MM.1S (cell line): ENCODE measurements around the gene ADIPOR1.
A peak's percentile ranks its signal among the peaks of the same experiment; 100 is the strongest.

ENCODE experiments used
- DNase-seq: peaks from one replicate; pipeline ENCODE4 v3.0.0-alpha.2; 2015
- H2AFZ ChIP-seq: fragments of 300-600 bp; sonication (generic); 2 replicates; pipeline ENCODE4 v1.6.0; 2016; ENCODE audit warnings: antibody characterized with exemption, low read length
- H3F3A ChIP-seq: fragments of 300-600 bp; sonication (generic); 2 replicates; pipeline ENCODE4 v1.6.1; 2016; ENCODE audit warnings: mild to moderate bottlenecking, antibody characterized with exemption, low read length, moderate library complexity, mixed read lengths; ENCODE audit not compliant: insufficient read depth
- H3K27ac ChIP-seq: fragments of 300-600 bp; sonication (generic); 2 replicates; pipeline ENCODE4 v1.5.1; 2016; ENCODE audit warnings: mild to moderate bottlenecking, low read length
- H3K27me3 ChIP-seq: fragments of 300-600 bp; sonication (generic); replicated peaks from 2 replicates; pipeline ENCODE4 v1.6.0; 2016; ENCODE audit warnings: low read length; ENCODE audit not compliant: insufficient read depth
- H3K36me3 ChIP-seq: fragments of 300-600 bp; sonication (generic); replicated peaks from 2 replicates; pipeline ENCODE4 v1.6.1; 2016; ENCODE audit warnings: mild to moderate bottlenecking, low read length, mixed read lengths; ENCODE audit not compliant: insufficient read depth
- H3K4me1 ChIP-seq: fragments of 300-600 bp; sonication (generic); 2 replicates; pipeline ENCODE4 v1.6.1; 2016; ENCODE audit warnings: low read length, mixed read lengths
- H3K4me2 ChIP-seq: fragments of 300-600 bp; sonication (generic); 2 replicates; pipeline ENCODE4 v1.6.0; 2016; ENCODE audit warnings: low read depth, low read length
- H3K4me3 ChIP-seq: fragments of 300-600 bp; sonication (generic); 2 replicates; pipeline ENCODE4 v1.5.1; 2016; ENCODE audit warnings: low read length, mixed read lengths
- H3K79me2 ChIP-seq: fragments of 300-600 bp; sonication (generic); 2 replicates; pipeline ENCODE4 v1.6.1; 2016; ENCODE audit warnings: mixed run types, low read length, mixed read lengths
- H3K9ac ChIP-seq: fragments of 300-600 bp; sonication (generic); 2 replicates; pipeline ENCODE4 v1.6.1; 2016; ENCODE audit warnings: low read length, mixed read lengths
- H3K9me2 ChIP-seq: fragments of 300-600 bp; sonication (generic); replicated peaks from 2 replicates; pipeline ENCODE4 v1.6.1; 2016; ENCODE audit warnings: mild to moderate bottlenecking, low read length, mixed read lengths; ENCODE audit not compliant: insufficient read depth
- H3K9me3 ChIP-seq: fragments of 300-600 bp; sonication (generic); replicated peaks from 2 replicates; pipeline ENCODE4 v1.6.1; 2016; ENCODE audit warnings: mild to moderate bottlenecking, low read length, mixed read lengths; ENCODE audit not compliant: insufficient read depth
- H4K20me1 ChIP-seq: fragments of 300-600 bp; sonication (generic); 2 replicates; pipeline ENCODE4 v1.6.1; 2016; ENCODE audit warnings: mild to moderate bottlenecking, low read length, moderate library complexity, mixed read lengths; ENCODE audit not compliant: insufficient read depth
- EZH2 ChIP-seq: fragments of 300-600 bp; sonication (generic); optimal IDR thresholded peaks from 2 replicates; pipeline ENCODE3; 2017; ENCODE audit warnings: low read depth, mild to moderate bottlenecking, antibody characterized with exemption, low read length, mixed read lengths
- EZH2phosphoT487 ChIP-seq: fragments of 300-600 bp; sonication (generic); IDR thresholded peaks from 2 replicates; pipeline ENCODE4 v1.6.1; 2018; ENCODE audit warnings: antibody characterized with exemption, low read length
- TF ChIP-seq, protein P1 (sequence below): fragments of 300-600 bp; sonication (generic); IDR thresholded peaks from 2 replicates; pipeline ENCODE4 v1.5.1; 2016; ENCODE audit warnings: antibody characterized with exemption, low read length, mixed read lengths

The ADIPOR1 gene

DNA sequence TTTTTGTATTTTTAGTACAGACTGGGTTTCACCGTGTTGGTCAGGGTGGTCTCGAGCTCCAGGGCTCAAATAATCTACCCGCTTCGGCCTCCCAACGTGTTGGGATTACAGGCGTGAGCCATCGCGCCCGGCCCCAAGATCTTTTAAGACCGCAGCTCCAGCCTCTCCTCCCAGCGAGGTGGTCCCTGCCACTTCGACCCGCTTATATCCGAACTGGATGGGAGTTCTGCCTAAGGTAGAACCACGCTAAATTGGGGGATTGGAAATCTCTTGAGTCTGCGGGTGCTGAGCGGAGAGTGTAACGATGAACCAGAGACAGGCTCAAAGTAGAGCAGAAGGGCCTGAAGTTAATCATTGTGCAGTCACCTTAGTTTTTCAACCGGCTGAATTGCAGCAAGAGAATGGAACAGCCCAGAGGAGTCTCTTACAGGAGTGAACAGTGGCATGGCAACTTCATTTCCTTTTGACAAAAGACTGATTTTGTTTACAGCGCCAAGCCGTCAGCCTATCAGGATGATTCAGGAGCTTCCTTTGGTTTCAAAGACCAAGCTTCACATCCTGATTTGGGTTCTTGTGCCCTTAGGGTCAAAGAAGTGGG, 9.7 kb upstream of the ADIPOR1 start:
- peak overlapping the region; percentile 93 for H2AFZ ChIP-seq
- peak; percentile 34 for DNase-seq
- peak overlapping the region; percentile 18; the same call in 1 of the 2 replicates for H3K27ac ChIP-seq

DNA sequence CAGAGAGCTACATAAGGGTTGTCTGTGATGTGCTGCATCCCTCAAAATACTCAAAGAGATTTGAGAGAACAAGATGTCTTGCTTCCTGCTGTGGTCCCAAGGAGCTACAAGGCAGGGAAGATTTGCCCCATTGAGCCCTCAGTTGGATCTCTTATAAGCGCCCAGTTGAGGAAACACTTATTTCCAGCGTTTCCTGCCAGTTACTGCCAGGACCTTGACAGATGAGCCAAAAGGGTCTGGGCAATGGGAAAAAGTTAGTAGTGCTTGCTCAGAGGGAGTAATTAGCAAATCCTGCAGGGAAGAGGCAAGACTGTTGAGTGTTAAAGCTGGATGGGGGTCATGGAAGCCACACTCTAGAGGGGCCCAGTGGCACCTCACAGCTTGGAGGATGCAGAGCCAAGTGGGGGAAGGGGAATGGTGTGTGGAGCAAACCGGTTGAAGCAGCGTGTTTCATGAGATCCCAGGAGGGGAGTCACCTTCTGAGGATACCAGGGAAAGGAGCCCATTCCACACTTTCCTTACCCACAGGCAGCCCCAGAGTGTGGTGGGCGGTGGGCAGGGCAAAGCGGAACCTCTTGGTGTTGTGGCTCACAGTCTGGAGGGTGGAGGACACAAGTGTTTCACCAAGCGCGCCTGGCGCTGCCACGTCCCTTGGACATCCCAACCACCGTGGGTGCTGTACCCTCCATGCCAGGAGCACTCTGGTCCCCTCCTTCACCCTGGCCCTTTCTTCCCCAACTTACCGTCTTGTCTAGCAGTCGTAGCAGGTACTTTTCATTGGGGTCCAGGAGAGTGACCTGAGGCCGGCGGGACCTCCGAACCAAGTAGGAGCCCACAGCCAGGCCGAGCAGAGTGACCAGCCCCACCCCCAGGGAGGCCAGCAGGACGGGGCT, 8.1 kb upstream of the ADIPOR1 start:
- H3K4me3 ChIP-seq = peak overlapping the region; percentile 100
- no peaks in the 10 kb centered on the region for H3K36me3 ChIP-seq
- no peaks in the 10 kb centered on the region for H4K20me1 ChIP-seq
- no peaks in the 10 kb centered on the region for H3K9me3 ChIP-seq
- H3K79me2 ChIP-seq = peaks cover 14% of the 10 kb centered on the region
- H3K27ac ChIP-seq = peak overlapping the region; percentile 23; the same call in 1 of the 2 replicates
- no peaks in the 10 kb centered on the region for H3K27me3 ChIP-seq
- H3K9ac ChIP-seq = peak overlapping the region; percentile 96
- peak overlapping the region; percentile 98 for H2AFZ ChIP-seq
- no peak for DNase-seq
- H3K4me1 ChIP-seq = peaks cover 26% of the 10 kb centered on the region
- peak overlapping the region; percentile 91 for H3K4me2 ChIP-seq
- no peaks in the 10 kb centered on the region for H3K9me2 ChIP-seq
- TF ChIP-seq, protein P1, sequence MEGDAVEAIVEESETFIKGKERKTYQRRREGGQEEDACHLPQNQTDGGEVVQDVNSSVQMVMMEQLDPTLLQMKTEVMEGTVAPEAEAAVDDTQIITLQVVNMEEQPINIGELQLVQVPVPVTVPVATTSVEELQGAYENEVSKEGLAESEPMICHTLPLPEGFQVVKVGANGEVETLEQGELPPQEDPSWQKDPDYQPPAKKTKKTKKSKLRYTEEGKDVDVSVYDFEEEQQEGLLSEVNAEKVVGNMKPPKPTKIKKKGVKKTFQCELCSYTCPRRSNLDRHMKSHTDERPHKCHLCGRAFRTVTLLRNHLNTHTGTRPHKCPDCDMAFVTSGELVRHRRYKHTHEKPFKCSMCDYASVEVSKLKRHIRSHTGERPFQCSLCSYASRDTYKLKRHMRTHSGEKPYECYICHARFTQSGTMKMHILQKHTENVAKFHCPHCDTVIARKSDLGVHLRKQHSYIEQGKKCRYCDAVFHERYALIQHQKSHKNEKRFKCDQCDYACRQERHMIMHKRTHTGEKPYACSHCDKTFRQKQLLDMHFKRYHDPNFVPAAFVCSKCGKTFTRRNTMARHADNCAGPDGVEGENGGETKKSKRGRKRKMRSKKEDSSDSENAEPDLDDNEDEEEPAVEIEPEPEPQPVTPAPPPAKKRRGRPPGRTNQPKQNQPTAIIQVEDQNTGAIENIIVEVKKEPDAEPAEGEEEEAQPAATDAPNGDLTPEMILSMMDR = no peak
- no peak for TF ChIP-seq EZH2
- no peak for TF ChIP-seq EZH2phosphoT487
- no peaks in the 10 kb centered on the region; the same call in 1 of the 2 replicates for H3F3A ChIP-seq

More for the DNA sequence above, 9.7 kb upstream of the ADIPOR1 start:
- Histone ChIP-seq H3K4me2 (peak overlapping the region; percentile 79), H3K9me2 (no peaks in the 10 kb centered on the region), H3K36me3 (no peaks in the 10 kb centered on the region), H3K27me3 (no peaks in the 10 kb centered on the region), H3K9ac (peak overlapping the region; percentile 37; the same call in 1 of the 2 replicates), H3K4me1 (peaks cover 26% of the 10 kb centered on the region), H3F3A (no peaks in the 10 kb centered on the region; the same call in 1 of the 2 replicates), H3K79me2 (peaks cover 14% of the 10 kb centered on the region), H3K4me3 (peak overlapping the region; percentile 59), H3K9me3 (no peaks in the 10 kb centered on the region), H4K20me1 (no peaks in the 10 kb centered on the region)
- TF ChIP-seq, protein P1 = no peak
- no peak for TF ChIP-seq EZH2phosphoT487
- no peak for TF ChIP-seq EZH2

DNA sequence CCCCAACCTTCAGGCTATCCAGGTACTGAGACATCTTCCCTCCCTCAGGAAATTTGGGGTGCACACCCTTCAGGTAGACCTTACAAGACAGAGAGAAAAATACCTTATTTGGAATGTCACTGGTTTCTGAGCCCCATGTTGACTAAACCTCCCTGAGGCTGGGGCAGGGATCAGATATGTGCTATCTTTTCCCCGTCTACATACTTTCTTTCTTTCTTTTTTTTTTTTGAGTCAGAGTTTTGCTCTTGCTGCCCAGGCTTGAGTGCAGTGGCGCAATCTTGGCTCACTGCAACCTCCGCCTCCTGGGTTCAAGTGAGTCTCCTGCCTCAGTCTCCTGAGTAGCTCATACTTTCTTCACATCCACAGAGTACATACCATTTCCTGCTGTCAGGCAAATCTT, 7.3 kb upstream of the ADIPOR1 start:
- Histone ChIP-seq H3K9ac (no peak overlapping the region), H3K79me2 (peaks cover 14% of the 10 kb centered on the region), H3F3A (no peaks in the 10 kb centered on the region; the same call in 1 of the 2 replicates), H3K4me3 (no peak overlapping the region), H3K36me3 (no peaks in the 10 kb centered on the region; the same call in 1 of the 2 replicates), H3K4me1 (peaks cover 26% of the 10 kb centered on the region), H3K27ac (no peak overlapping the region), H3K9me3 (no peaks in the 10 kb centered on the region), H3K4me2 (no peak overlapping the region), H3K9me2 (no peaks in the 10 kb centered on the region), H4K20me1 (no peaks in the 10 kb centered on the region), H2AFZ (no peak overlapping the region), H3K27me3 (no peaks in the 10 kb centered on the region)
- no peak for TF ChIP-seq EZH2phosphoT487
- TF ChIP-seq EZH2 = no peak
- TF ChIP-seq, protein P1 = no peak
- DNase-seq = no peak
